Uterus (tissue), 4 donors: ENCODE data around the gene CYSLTR1. TPM values are rescaled to one million over a fixed set of nuclear protein-coding genes. Genes with fewer than 3 reads are reported as not detected.
"Not testable (repeated sequence)": the region's sequence is repeated elsewhere in the genome, so short reads cannot be mapped to it uniquely, and the experiment has no call there.

Experiments
- DNase-seq, 2 donors: peaks; one replicate each; pipeline ENCODE4 v3.0.0-alpha.2; 2019 to 2020
- H3K27ac ChIP-seq, 2 donors: fragments of 200-600 bp; sonication (generic); 1 replicate in 1 of 2; 2 replicates in 1 of 2; pipeline ENCODE4 v1.5.1; 2016 to 2018
- H3K27me3 ChIP-seq, 2 donors: fragments of 200-600 bp; sonication (generic); one replicate each; pipeline ENCODE4 v1.5.1; 2018 to 2019; ENCODE audit warnings: control low read depth in 1 of 2
- H3K36me3 ChIP-seq, 2 donors: fragments of 200-600 bp; sonication (generic); one replicate each; pipeline ENCODE4 v1.5.1; 2019; ENCODE audit warnings: control low read depth in 1 of 2
- H3K4me1 ChIP-seq, 2 donors: fragments of 200-600 bp; sonication (generic); one replicate each; pipeline ENCODE4 v1.5.1; 2018 to 2019; ENCODE audit warnings: control low read depth in 1 of 2
- H3K4me3 ChIP-seq, 2 donors: fragments of 200-600 bp; sonication (generic); 1 replicate in 1 of 2; 2 replicates in 1 of 2; pipeline ENCODE4 v1.5.1; 2018 to 2019; ENCODE audit warnings: mild to moderate bottlenecking in 1 of 2
- H3K9me3 ChIP-seq, 2 donors: fragments of 200-600 bp; sonication (generic); one replicate each; pipeline ENCODE4 v1.5.1; 2019; ENCODE audit warnings: control low read depth in 1 of 2
- CTCF ChIP-seq, 4 experiments: fragments of 200-600 bp in 2 of 4; fragments of 450-650 bp in 2 of 4; sonication (generic) in 2 of 4; IDR thresholded peaks; one replicate each; pipeline ENCODE4 v1.5.1; 2016 to 2019; ENCODE audit warnings: antibody characterized with exemption in 4 of 4, mild to moderate bottlenecking in 2 of 4, moderate library complexity in 1 of 4
- POLR2A ChIP-seq, 2 donors: fragments of 450-650 bp; IDR thresholded peaks; one replicate each; pipeline ENCODE4 v1.6.1; 2016; ENCODE audit warnings: antibody characterized with exemption in 2 of 2, mild to moderate bottlenecking in 1 of 2, moderate library complexity in 1 of 2
- intact Hi-C: fragments of 100-400 bp; cut with DNase I; formaldehyde crosslinking; loops from one replicate; pipeline ENCODE4 v1.15.1; 2023; ENCODE audit warnings: low total_unique reads
- total RNA-seq, 4 donors: library from RNA; depleted of rRNA in 3 of 4; stranded (reverse); fragments of >200 nt in 3 of 4; gene quantifications; one replicate each; pipeline versions ENCODE4 v1.1.0 to v1.2.4, GENCODE V29; 2014 to 2023
- donor health status: DM: yes; HTN: yes; CAD: no.

CYSLTR1 gene
- total RNA-seq, 4 donors from 2014 or later = under 0.01 to 21.2 (median 2.5) TPM

- Histone ChIP-seq H3K27ac (no peak overlapping the region), H3K9me3 (no peaks in the 10 kb centered on the region), H3K27me3 (no peaks in the 10 kb centered on the region), H3K4me1 (no peaks in the 10 kb centered on the region), H3K4me3 (no peak overlapping the region), H3K36me3 (no peaks in the 10 kb centered on the region)
- TF ChIP-seq POLR2A (IDR thresholded peaks at IDR 0.05) = no peak
- TF ChIP-seq CTCF (IDR thresholded peaks at IDR 0.05) = no peak
- no peak for DNase-seq
- intact Hi-C loops = no loop called here
These were observed 90.3 kb downstream of the CYSLTR1 start for GRCh38 chrX:78237127-78237526.

DNA sequence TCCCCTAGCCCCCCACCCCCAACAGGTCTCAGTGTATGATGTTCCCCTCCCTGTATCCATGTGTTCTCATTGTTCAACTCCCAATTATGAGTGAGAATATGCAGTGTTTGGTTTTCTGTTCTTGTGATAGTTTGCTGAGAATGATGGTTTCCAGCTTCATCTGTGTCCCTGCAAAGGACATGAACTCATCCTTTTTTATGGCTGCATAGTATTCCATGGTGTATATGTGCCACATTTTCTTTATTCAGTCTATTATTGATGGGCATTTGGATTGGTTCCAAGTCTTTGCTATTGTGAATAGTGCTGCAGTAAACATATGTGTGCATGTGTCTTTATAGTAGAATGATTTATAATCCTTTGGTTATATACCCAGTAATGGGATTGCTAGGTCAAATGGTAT, 101.4 kb downstream of the CYSLTR1 start:
- H3K4me1 ChIP-seq, H3K4me3 ChIP-seq, H3K36me3 ChIP-seq, H3K27ac ChIP-seq, H3K9me3 ChIP-seq, DNase-seq, intact Hi-C loops, H3K27me3 ChIP-seq: not testable (repeated sequence)

Other genes starting within 250 kb of the CYSLTR1 start
- 100 to 1,000 TPM in 3 of 4 donors, 10 to 100 TPM in 1; 84.5 to 151 (median 132) TPM for gene PGK1, start 223.4 kb downstream of the CYSLTR1 start, total RNA-seq
- gene TAF9B, start 188.0 kb downstream of the CYSLTR1 start, total RNA-seq = 10 to 100 TPM; 10.2 to 44.2 (median 32.2) TPM